HG03439 (cell line): ENCODE data around the gene SUN3.
"Not testable (repeated sequence)": the region's sequence is repeated elsewhere in the genome, so short reads cannot be mapped to it uniquely, and the experiment has no call there.

ENCODE experiments used
- ATAC-seq: cut with Tn5 transposase; IDR thresholded peaks from one replicate; pipeline ENCODE4 v1.9.1; 2021; ENCODE audit warnings: mild to moderate bottlenecking, moderate library complexity; ENCODE audit not compliant: unreplicated experiment

SUN3 gene

DNA sequence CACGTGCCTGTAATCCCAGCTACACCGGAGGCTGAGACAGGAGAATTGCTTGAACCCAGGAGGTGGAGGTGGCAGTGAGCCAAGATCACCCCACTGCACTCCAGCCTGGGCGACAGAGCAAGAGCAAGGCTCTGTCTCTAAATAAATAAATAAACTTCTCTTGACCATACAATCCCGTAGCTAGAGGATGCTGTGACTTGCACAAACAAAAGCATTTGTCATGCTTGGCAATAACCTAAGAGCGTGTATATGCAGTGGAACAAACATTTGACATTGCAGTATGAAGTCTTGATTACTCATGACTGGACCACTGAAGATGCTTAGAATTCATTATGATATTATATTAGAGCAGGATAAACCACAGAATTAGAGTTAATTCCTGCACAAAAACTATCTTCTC lies 5.0 kb upstream of the SUN3 start:
- ATAC-seq: no peak

- ATAC-seq: no peak
These were observed 2.2 kb upstream of the SUN3 start for GRCh38 chr7:48031111-48031510.

DNA sequence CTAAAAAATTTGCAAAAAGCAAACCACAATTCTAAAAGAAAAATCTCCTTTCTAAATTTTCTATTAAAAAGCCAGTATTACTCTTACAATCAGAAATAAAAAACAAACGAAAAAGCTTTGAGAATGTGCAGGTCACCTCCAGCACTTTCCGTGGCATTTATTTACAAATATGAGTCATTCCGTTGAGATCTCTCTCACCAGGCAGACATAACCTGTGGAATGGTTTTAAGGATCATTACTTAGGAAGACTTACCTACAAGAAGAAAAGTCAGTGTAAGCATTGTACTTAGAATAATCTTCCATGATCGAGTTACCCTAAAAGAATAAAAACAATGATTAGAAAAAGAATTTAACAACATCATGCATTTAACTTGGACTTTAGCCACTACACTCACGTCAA lies 3.3 kb downstream of the SUN3 start:
- no peak for ATAC-seq

DNA sequence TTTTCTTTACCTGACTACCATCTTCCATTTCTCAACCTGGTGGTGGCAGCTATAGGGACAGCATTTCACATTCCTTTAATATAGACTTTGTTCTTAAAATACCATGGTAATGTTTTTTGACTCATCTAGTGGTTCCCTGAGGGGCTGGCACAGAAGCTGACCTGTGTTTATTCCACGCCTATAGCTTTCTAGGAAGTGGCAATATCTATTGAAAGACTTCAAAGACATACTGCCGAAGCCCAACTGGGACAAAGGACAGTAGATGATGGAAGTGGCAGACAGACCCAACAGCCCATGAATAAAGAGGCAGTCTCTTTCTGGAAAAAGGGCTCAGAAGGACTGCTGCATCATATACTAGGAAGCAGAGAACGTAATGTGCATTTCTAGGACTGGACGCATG lies 11.2 kb downstream of the SUN3 start:
- no peak for ATAC-seq

- ATAC-seq: no peak
These were observed 12.3 kb downstream of the SUN3 start for GRCh38 chr7:48016641-48017040.

DNA sequence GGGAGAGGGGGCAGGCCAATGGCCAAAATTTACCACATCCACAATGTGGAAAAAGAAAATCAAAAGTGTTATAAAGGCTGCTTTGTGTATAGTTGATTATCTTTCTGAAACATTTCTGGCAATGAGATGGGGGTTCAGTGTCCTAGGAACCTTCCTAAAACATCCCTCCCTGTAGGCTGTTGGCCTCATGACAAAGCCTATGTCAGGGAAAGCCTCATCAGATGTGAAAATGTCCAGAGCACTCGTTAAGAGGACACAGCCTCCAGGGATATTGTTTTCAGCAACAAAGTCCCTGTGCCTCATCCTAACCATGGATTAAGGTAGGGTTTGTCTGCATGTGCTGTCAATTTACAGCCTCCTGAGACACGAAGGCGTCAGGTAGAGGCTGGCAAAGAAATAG lies 17.0 kb downstream of the SUN3 start:
- no peak for ATAC-seq

- no peak for ATAC-seq
These were observed 17.6 kb downstream of the SUN3 start for GRCh38 chr7:48011323-48011722.

- no peak for ATAC-seq
These were observed 19.0 kb downstream of the SUN3 start for GRCh38 chr7:48009954-48010353.

GRCh38 chr7:48009257-48009656 lies 19.6 kb downstream of the SUN3 start:
- no peak for ATAC-seq

DNA sequence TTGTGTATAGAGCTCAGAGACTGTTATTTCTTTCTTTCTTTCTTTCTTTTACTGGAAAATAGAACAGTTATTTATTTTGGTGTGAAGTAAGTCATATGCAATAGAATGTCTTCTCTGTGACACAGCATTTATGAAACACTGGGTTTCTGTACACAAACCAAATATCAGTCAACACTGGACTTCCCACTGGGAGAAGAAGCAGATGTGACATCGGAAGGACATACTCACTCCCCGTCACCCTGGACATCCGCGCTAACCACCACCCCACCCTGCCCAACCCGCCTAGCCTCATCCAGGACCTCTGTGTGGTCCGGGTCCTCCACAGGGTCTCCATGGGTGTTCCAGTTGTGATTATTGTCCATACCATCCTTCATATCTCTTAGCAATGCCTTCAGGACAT lies 22.0 kb downstream of the SUN3 start:
- ATAC-seq: no peak

- ATAC-seq: no peak
These were observed 24.3 kb downstream of the SUN3 start for GRCh38 chr7:48004638-48005037.

DNA sequence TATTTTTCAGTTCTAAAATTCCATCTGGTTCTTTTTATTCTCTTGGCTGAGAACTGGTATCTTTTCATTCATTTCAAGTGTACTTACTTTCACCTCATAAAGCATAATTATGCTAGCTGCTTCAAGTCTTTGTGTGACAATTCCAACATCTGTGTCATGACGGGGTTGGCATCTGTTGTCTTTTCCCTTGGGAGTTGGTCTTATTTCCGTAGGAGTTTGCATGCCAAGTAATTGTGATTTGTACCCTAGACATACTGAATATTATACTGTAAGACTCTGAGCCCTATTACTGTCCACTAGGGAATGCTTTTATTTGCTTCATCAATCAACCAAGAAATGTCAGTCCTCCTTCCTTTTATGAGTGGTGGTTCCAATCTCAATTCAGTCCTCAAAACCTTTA lies 24.9 kb downstream of the SUN3 start:
- ATAC-seq: no peak

- ATAC-seq: not testable (repeated sequence)
These were observed 28.7 kb downstream of the SUN3 start for GRCh38 chr7:48000164-48000563.

GRCh38 chr7:47999413-47999812 lies 29.5 kb downstream of the SUN3 start:
- no peak for ATAC-seq

GRCh38 chr7:47992446-47992845 lies 36.5 kb downstream of the SUN3 start:
- no peak for ATAC-seq

- peak; percentile 99 for ATAC-seq
These were observed 37.1 kb downstream of the SUN3 start for GRCh38 chr7:47991741-47992311.

DNA sequence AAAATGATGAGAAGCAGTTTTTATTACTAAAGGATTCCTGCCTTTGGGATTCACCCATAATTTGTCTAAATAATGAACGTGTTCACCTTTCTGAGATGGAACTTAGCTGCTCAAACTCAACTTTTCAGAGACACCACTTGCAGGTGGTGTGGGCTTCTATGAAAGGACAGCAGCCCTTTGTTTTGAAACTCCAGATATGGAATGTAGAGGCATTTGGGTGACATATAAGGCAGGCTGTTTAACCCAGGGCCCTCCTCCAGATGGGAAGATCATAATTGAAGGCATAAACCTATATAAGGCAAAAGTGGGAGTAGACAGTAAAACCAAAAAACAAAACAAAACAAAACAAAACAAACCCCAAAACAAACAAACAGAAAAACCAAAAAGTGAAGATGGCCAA lies 37.6 kb downstream of the SUN3 start:
- ATAC-seq: no peak

DNA sequence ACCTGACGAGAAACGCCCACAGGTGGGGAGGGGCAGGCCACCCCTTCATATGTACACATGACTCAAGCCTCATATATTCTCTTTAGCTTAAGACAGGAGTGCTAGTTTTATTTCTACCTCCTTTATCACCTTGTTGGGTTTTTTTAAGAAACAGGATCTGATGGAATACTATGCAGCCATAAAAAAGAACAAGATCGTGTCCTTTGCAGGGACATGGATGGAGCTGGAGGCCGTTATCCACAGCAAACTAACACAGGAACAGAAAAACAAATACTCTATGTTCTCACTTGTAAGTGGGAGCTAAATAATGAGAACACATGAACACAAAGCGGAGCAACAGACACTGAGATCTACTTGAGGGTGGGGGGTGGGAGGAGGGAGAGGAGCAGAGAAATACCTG lies 38.3 kb downstream of the SUN3 start:
- ATAC-seq: no peak

GRCh38 chr7:47989607-47990400 lies 39.1 kb downstream of the SUN3 start:
- ATAC-seq: not testable (repeated sequence)

DNA sequence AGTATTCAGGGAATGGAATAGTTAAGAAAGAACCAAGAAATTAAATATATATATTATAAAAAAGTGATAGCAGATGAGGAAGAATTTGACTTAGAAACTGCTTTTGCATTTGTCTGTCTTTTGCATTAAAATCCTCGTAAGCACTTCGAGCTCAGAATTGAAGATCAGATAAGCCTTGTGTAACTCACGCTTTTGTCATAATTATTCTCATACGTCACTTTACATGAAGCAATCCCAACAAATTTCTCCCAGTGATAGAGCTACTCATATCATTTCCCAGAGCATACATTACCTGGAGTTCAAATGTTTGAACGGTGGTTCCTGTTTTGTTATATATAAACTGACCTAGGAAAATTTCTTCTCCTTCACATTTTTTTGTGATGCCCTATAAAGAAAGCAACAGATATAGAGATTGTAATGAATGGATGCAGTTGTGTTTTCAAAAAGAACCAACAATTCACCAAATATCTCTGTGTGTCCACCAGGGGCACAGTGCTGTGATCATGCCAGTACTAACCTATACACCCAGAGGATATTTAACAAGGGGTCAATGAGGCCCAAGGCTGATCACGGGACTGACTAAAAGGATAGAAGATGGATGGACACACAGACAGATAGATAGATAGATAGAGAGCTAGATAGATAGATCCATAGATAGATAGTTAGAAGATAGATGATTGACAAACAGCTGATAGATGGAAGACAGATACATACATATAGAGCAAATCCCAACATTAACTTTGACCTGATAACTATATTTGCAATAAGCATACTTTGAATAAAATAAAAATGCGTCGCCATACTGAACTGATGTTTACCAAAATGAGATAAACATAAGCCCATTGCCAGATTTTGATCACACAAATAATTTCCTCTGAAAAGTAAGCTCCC lies 40.2 kb downstream of the SUN3 start:
- no peak for ATAC-seq

DNA sequence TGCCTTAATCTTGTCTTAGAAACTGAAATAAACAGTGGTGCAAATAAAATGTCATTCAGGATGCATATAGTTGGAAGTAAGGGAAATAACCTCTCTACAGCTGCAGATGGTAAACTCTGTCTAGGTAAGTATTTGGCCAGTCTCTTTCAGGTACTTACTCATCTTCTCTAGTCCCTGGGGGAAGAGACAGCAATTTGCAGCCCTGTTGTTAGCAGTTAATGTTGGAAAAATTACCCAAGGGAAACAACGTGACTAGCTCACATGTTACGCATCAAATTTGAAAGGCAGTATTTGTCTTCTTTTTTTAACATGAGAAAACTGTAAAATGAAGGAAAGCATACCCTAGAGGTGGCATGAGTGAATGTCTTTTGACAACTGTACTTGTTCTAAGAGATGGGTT lies 46.3 kb downstream of the SUN3 start:
- no peak for ATAC-seq

DNA sequence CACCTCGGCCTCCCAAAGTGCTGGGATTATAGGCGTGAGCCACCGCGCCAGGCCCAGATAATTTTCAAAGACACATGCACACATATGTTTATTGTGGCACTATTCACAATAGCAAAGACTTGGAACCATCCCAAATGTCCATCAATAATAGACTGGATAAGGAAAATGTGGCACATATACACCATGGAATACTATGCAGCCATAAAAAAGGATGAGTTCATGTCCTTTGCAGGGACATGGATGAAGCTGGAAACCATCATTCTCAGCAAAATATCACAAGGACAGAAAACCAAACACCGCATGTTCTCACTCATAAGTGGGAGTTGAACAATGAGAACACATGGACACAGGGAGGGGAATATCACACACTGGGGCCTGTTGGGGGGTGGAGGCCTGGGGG lies 48.3 kb downstream of the SUN3 start:
- not testable (repeated sequence) for ATAC-seq
